ENCODE measurements around the gene GRPEL1. TPM values are rescaled to one million over a fixed set of nuclear protein-coding genes. Genes with fewer than 3 reads are reported as not detected.

Gene GRPEL1
- total and polyA plus RNA-seq, 2 of the 13 experiments (the other 11 are each of a cell fraction or from before 2014, with no cell fraction given), result 32.3 to 141 TPM

DNA sequence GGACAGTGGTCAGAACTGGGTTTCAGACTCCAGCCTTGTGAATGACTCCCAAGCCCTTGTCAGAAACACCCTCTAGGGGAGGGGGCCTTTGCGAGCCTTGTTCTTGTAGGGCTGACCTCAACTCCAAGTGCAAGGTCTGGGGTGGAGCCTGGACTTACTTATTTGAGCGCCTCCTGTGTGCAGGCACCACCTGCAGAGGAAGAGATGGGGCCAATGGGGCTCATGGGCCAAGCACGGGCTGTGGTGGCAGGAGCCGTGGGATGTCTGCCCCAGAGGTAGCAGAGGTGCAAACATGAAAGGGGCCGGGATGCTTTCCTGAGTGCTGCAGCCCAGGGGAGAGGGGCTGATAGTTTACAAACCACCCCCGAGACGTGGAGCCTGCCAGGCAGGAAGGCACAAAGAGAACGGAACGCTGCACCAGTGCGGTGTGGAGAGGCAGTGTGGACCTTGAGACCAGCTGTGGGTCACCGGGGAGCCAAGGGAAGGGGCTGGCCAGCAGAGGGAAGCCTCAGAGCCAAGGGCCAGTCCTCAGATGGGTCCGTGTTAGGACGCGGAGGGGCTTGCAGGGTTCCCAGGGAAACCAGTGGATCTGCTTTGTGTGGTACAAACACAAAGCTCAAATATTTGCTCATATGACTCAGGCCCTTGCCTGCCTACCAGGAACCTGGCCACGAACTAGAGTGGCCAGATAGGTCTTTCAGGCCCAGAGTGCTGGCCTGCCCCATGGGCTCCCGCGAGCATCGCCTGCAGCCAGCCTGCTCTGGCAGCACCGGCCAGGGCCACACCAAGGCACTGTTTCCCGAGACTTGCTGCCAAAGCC lies 33.4 kb downstream of the GRPEL1 start (continued):
- TF ChIP-seq, protein P1, sequence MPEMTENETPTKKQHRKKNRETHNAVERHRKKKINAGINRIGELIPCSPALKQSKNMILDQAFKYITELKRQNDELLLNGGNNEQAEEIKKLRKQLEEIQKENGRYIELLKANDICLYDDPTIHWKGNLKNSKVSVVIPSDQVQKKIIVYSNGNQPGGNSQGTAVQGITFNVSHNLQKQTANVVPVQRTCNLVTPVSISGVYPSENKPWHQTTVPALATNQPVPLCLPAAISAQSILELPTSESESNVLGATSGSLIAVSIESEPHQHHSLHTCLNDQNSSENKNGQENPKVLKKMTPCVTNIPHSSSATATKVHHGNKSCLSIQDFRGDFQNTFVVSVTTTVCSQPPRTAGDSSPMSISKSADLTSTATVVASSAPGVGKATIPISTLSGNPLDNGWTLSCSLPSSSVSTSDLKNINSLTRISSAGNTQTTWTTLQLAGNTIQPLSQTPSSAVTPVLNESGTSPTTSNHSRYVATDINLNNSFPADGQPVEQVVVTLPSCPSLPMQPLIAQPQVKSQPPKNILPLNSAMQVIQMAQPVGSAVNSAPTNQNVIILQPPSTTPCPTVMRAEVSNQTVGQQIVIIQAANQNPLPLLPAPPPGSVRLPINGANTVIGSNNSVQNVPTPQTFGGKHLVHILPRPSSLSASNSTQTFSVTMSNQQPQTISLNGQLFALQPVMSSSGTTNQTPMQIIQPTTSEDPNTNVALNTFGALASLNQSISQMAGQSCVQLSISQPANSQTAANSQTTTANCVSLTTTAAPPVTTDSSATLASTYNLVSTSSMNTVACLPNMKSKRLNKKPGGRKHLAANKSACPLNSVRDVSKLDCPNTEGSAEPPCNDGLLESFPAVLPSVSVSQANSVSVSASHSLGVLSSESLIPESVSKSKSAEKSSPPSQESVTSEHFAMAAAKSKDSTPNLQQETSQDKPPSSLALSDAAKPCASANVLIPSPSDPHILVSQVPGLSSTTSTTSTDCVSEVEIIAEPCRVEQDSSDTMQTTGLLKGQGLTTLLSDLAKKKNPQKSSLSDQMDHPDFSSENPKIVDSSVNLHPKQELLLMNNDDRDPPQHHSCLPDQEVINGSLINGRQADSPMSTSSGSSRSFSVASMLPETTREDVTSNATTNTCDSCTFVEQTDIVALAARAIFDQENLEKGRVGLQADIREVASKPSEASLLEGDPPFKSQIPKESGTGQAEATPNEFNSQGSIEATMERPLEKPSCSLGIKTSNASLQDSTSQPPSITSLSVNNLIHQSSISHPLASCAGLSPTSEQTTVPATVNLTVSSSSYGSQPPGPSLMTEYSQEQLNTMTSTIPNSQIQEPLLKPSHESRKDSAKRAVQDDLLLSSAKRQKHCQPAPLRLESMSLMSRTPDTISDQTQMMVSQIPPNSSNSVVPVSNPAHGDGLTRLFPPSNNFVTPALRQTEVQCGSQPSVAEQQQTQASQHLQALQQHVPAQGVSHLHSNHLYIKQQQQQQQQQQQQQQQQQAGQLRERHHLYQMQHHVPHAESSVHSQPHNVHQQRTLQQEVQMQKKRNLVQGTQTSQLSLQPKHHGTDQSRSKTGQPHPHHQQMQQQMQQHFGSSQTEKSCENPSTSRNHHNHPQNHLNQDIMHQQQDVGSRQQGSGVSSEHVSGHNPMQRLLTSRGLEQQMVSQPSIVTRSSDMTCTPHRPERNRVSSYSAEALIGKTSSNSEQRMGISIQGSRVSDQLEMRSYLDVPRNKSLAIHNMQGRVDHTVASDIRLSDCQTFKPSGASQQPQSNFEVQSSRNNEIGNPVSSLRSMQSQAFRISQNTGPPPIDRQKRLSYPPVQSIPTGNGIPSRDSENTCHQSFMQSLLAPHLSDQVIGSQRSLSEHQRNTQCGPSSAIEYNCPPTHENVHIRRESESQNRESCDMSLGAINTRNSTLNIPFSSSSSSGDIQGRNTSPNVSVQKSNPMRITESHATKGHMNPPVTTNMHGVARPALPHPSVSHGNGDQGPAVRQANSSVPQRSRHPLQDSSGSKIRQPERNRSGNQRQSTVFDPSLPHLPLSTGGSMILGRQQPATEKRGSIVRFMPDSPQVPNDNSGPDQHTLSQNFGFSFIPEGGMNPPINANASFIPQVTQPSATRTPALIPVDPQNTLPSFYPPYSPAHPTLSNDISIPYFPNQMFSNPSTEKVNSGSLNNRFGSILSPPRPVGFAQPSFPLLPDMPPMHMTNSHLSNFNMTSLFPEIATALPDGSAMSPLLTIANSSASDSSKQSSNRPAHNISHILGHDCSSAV (CRISPR knock-in tag; IDR thresholded peaks at IDR 0.05; ENCODE audit: borderline replicate concordance), result no peak
- TF ChIP-seq NBN (conservative IDR thresholded peaks at IDR 0.05) (no peak), MEF2D (CRISPR knock-in tag; IDR thresholded peaks at IDR 0.05) (peak; percentile 81; the same call in 1 of the 2 replicates), ZNF143 (CRISPR knock-in tag; IDR thresholded peaks at IDR 0.05) (peak; percentile 39; the same call in 1 of the 2 replicates), ZNF841 (CRISPR knock-in tag; IDR thresholded peaks at IDR 0.05; ENCODE audit: borderline replicate concordance) (no peak), ZKSCAN8 (CRISPR knock-in tag; IDR thresholded peaks at IDR 0.05; ENCODE audit: borderline replicate concordance) (no peak), ONECUT2 (CRISPR knock-in tag; IDR thresholded peaks at IDR 0.05) (no peak)
- TF ChIP-seq, protein P2, sequence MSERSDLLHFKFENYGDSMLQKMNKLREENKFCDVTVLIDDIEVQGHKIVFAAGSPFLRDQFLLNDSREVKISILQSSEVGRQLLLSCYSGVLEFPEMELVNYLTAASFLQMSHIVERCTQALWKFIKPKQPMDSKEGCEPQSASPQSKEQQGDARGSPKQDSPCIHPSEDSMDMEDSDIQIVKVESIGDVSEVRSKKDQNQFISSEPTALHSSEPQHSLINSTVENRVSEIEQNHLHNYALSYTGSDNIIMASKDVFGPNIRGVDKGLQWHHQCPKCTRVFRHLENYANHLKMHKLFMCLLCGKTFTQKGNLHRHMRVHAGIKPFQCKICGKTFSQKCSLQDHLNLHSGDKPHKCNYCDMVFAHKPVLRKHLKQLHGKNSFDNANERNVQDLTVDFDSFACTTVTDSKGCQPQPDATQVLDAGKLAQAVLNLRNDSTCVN (CRISPR knock-in tag; IDR thresholded peaks at IDR 0.05; ENCODE audit: borderline replicate concordance), result no peak; the same call in 1 of the 2 replicates
- TF ChIP-seq, protein P3, sequence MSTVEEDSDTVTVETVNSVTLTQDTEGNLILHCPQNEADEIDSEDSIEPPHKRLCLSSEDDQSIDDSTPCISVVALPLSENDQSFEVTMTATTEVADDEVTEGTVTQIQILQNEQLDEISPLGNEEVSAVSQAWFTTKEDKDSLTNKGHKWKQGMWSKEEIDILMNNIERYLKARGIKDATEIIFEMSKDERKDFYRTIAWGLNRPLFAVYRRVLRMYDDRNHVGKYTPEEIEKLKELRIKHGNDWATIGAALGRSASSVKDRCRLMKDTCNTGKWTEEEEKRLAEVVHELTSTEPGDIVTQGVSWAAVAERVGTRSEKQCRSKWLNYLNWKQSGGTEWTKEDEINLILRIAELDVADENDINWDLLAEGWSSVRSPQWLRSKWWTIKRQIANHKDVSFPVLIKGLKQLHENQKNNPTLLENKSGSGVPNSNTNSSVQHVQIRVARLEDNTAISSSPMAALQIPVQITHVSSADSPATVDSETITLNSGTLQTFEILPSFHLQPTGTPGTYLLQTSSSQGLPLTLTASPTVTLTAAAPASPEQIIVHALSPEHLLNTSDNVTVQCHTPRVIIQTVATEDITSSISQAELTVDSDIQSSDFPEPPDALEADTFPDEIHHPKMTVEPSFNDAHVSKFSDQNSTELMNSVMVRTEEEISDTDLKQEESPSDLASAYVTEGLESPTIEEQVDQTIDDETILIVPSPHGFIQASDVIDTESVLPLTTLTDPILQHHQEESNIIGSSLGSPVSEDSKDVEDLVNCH (CRISPR knock-in tag; IDR thresholded peaks at IDR 0.05), result 0 out of 2 replicates have a peak, but pooled peaks have one; percentile 40

Data from HepG2 (cell line).